H1 (cell line): ENCODE results near the gene ADH4. TPM values are rescaled to one million over a fixed set of nuclear protein-coding genes. Genes with fewer than 3 reads are reported as not detected.

Experiments
- CTCF ChIA-PET: fragments of 300-600 bp; sonication (Branson Sonifier 250); formaldehyde crosslinking; loops from one replicate; lab custom pipeline; 2021; ENCODE audit not compliant: partially characterized antibody; lab: Charles Lee
- POLR2A ChIA-PET: fragments of 300-600 bp; sonication (Branson Sonifier 250); formaldehyde crosslinking; loops from one replicate; lab custom pipeline; 2021; ENCODE audit warnings: inconsistent platforms; ENCODE audit not compliant: partially characterized antibody; lab: Charles Lee
- DNase-seq, 2 experiments: peaks; one replicate each; pipeline versions ENCODE4 v3.0.0 to v3.0.0-alpha.2; 2010 to 2022; ENCODE audit warnings: low spot score in 2 of 2, low read depth in 1 of 2, mixed read lengths in 1 of 2
- FAIRE-seq: peaks from 2 replicates; lab custom pipeline; 2011; peaks lifted over from hg19 to GRCh38; lab: Jason Lieb, UNC
- H2AFZ ChIP-seq: 2 replicates; pipeline ENCODE4 v1.8.1; 2012; ENCODE audit warnings: low read length, inconsistent platforms
- H2AK5ac ChIP-seq: 2 replicates; pipeline ENCODE4 v1.6.1; 2013; ENCODE audit warnings: low read depth, low read length
- H2BK120ac ChIP-seq: replicated peaks from 2 replicates; pipeline ENCODE3; 2013; ENCODE audit warnings: low read depth, low read length, inconsistent platforms
- H2BK12ac ChIP-seq: 2 replicates; pipeline ENCODE4 v1.6.1; 2013; ENCODE audit warnings: low read depth, low read length
- H2BK15ac ChIP-seq: 2 replicates; pipeline ENCODE4 v1.6.1; 2013; ENCODE audit warnings: low read length
- H2BK20ac ChIP-seq: 2 replicates; pipeline ENCODE4 v1.6.1; 2013; ENCODE audit warnings: low read length
- H2BK5ac ChIP-seq: 2 replicates; pipeline ENCODE4 v1.6.1; 2013; ENCODE audit warnings: low read depth, low read length
- H3K14ac ChIP-seq: 2 replicates; pipeline ENCODE4 v1.6.1; 2013; ENCODE audit warnings: inconsistent platforms; ENCODE audit not compliant: insufficient read length
- H3K18ac ChIP-seq: 2 replicates; pipeline ENCODE4 v1.6.1; 2013; ENCODE audit warnings: low read length; ENCODE audit errors: extremely low read depth
- H3K23ac ChIP-seq: 2 replicates; pipeline ENCODE4 v1.6.1; 2013; ENCODE audit warnings: inconsistent platforms; ENCODE audit not compliant: insufficient read length
- H3K23me2 ChIP-seq: 2 replicates; pipeline ENCODE4 v1.6.1; 2013; ENCODE audit warnings: low read depth, low read length
- H3K27ac ChIP-seq: 2 replicates; pipeline ENCODE4 v1.6.1; 2011; ENCODE audit warnings: low read depth, low read length, inconsistent platforms
- H3K27me3 ChIP-seq, 4 experiments: replicated peaks in 1 of 4; 1 replicate in 1 of 4; 2 replicates in 3 of 4; pipeline versions ENCODE4 v1.6.1 to v1.8.1; 2011 to 2013; ENCODE audit warnings: low read length in 3 of 4, mild to moderate bottlenecking in 3 of 4, inconsistent platforms in 2 of 4, mixed read lengths in 2 of 4, moderate library complexity in 1 of 4; ENCODE audit not compliant: control insufficient read depth in 3 of 4, insufficient read depth in 3 of 4; ENCODE audit errors: extremely low read depth in 1 of 4
- H3K36me3 ChIP-seq, 4 experiments: 2 replicates each; pipeline versions ENCODE4 v1.6.1 to v1.8.1; 2011 to 2013; ENCODE audit warnings: mild to moderate bottlenecking in 4 of 4, low read length in 3 of 4, moderate library complexity in 2 of 4, control low read depth in 1 of 4, inconsistent platforms in 1 of 4; ENCODE audit not compliant: insufficient read depth in 4 of 4, control insufficient read depth in 2 of 4
- H3K4ac ChIP-seq: replicated peaks from 2 replicates; pipeline ENCODE3; 2013; ENCODE audit warnings: low read length, low read depth, mixed read lengths, inconsistent platforms; ENCODE audit not compliant: insufficient read length
- H3K4me1 ChIP-seq, 4 experiments: replicated peaks in 1 of 4; 1 replicate in 1 of 4; 2 replicates in 3 of 4; pipeline versions ENCODE4 v1.6.1 to v1.8.1; 2011 to 2013; ENCODE audit warnings: low read length in 3 of 4, inconsistent platforms in 2 of 4, mixed read lengths in 1 of 4; ENCODE audit not compliant: insufficient read depth in 4 of 4, control insufficient read depth in 3 of 4
- H3K4me2 ChIP-seq, 2 experiments: 2 replicates each; pipeline versions ENCODE4 v1.6.1 to v1.8.1; 2011 to 2013; ENCODE audit warnings: low read depth in 2 of 2, low read length in 2 of 2, control low read depth in 1 of 2, inconsistent platforms in 1 of 2, mild to moderate bottlenecking in 1 of 2; ENCODE audit not compliant: insufficient read depth in 1 of 2
- H3K4me3 ChIP-seq, 4 experiments: fragments of 200-600, 300-600 bp in 1 of 4; sonication (generic), shearing (Covaris generic), sonication (Bioruptor Twin) in 1 of 4; 2 replicates each; pipeline versions ENCODE4 v1.5.1 to v1.8.1; 2011 to 2016; ENCODE audit warnings: low read length in 4 of 4, low read depth in 3 of 4, control low read depth in 2 of 4, inconsistent platforms in 2 of 4, mild to moderate bottlenecking in 2 of 4, mixed read lengths in 1 of 4, moderate library complexity in 1 of 4; ENCODE audit not compliant: insufficient read depth in 2 of 4; ENCODE audit errors: extremely low read depth in 1 of 4
- H3K56ac ChIP-seq: replicated peaks from 2 replicates; pipeline ENCODE3; 2013; ENCODE audit warnings: low read depth, mild to moderate bottlenecking, mixed read lengths, low read length, inconsistent platforms; ENCODE audit not compliant: insufficient read length
- H3K79me1 ChIP-seq: 2 replicates; pipeline ENCODE4 v1.6.1; 2013; ENCODE audit warnings: low read depth, low read length, control low read depth
- H3K79me2 ChIP-seq, 2 experiments: 2 replicates each; pipeline versions ENCODE4 v1.6.1 to v1.8.1; 2012 to 2013; ENCODE audit warnings: low read length in 2 of 2, mild to moderate bottlenecking in 2 of 2, inconsistent platforms in 1 of 2; ENCODE audit not compliant: insufficient read depth in 2 of 2, control insufficient read depth in 1 of 2
- H3K9ac ChIP-seq, 4 experiments: replicated peaks in 1 of 4; 1 replicate in 1 of 4; 2 replicates in 3 of 4; pipeline versions ENCODE4 v1.6.1 to v1.8.1; 2011 to 2013; ENCODE audit warnings: low read depth in 3 of 4, low read length in 3 of 4, control low read depth in 2 of 4, mild to moderate bottlenecking in 2 of 4, moderate library complexity in 2 of 4, inconsistent platforms in 1 of 4; ENCODE audit errors: extremely low read depth in 1 of 4
- H3K9me3 ChIP-seq, 2 experiments: 2 replicates each; pipeline versions ENCODE4 v1.6.1 to v1.8.1; 2012 to 2013; ENCODE audit warnings: mild to moderate bottlenecking in 2 of 2, moderate library complexity in 2 of 2, control low read depth in 1 of 2, inconsistent platforms in 1 of 2, low read depth in 1 of 2, low read length in 1 of 2, mixed read lengths in 1 of 2; ENCODE audit not compliant: insufficient read depth in 2 of 2
- H4K20me1 ChIP-seq, 2 experiments: replicated peaks in 1 of 2; 2 replicates each; pipeline versions ENCODE3 to v1.8.1; 2011 to 2013; ENCODE audit warnings: inconsistent platforms in 2 of 2, low read length in 2 of 2, mild to moderate bottlenecking in 1 of 2; ENCODE audit not compliant: insufficient read depth in 2 of 2, control insufficient read depth in 1 of 2
- H4K5ac ChIP-seq: 2 replicates; pipeline ENCODE4 v1.6.1; 2013; ENCODE audit warnings: low read length, low read depth, mixed read lengths, inconsistent platforms; ENCODE audit not compliant: insufficient read length
- H4K8ac ChIP-seq: 2 replicates; pipeline ENCODE4 v1.8.0; 2013; ENCODE audit warnings: mild to moderate bottlenecking, moderate library complexity, low read length, inconsistent platforms; ENCODE audit not compliant: insufficient read depth; ENCODE audit errors: extremely low read depth
- H4K91ac ChIP-seq: replicated peaks from 2 replicates; pipeline ENCODE3; 2013; ENCODE audit warnings: low read length, mixed read lengths, inconsistent platforms; ENCODE audit not compliant: insufficient read length
- BACH1 ChIP-seq: IDR thresholded peaks from 2 replicates; pipeline ENCODE4 v1.6.1; 2012; ENCODE audit warnings: low read length, improper control_type of control experiment
- BCL11A ChIP-seq, 2 experiments: IDR thresholded peaks; one replicate each; pipeline ENCODE4 v1.6.1; 2011; ENCODE audit warnings: low read depth in 2 of 2, low read length in 2 of 2, mild to moderate bottlenecking in 2 of 2
- CBX5 ChIP-seq: fragments of 300-800, 300-1000 bp; sonication (generic); IDR thresholded peaks from 2 replicates; pipeline ENCODE4 v1.7.1; 2016; ENCODE audit warnings: antibody characterized with exemption, low read length, low read depth
- CHD2 ChIP-seq: IDR thresholded peaks from 2 replicates; pipeline ENCODE4 v1.6.1; 2012; ENCODE audit warnings: low read length, improper control_type of control experiment
- KDM1A ChIP-seq: fragments of 200-600, 300-600 bp; sonication (generic); IDR thresholded peaks from 2 replicates; pipeline ENCODE4 v1.7.1; 2016; ENCODE audit warnings: mild to moderate bottlenecking, low read length, borderline replicate concordance
- MAFK ChIP-seq: IDR thresholded peaks from 2 replicates; pipeline ENCODE4 v1.6.1; 2012; ENCODE audit warnings: low read depth, mild to moderate bottlenecking, improper control_type of control experiment, low read length
- POLR2AphosphoS5 ChIP-seq: IDR thresholded peaks from 2 replicates; pipeline ENCODE4 v1.6.1; 2011; ENCODE audit warnings: low read depth, low read length
- POU5F1 ChIP-seq: IDR thresholded peaks from 2 replicates; pipeline ENCODE4 v1.6.1; 2011; ENCODE audit warnings: low read depth, mild to moderate bottlenecking, low read length, moderate library complexity
- SAP30 ChIP-seq: fragments of 300-600 bp; sonication (generic); IDR thresholded peaks from 2 replicates; pipeline ENCODE4 v1.7.1; 2012; ENCODE audit warnings: low read length, moderate library complexity, mild to moderate bottlenecking, inconsistent platforms; ENCODE audit not compliant: insufficient read depth, insufficient replicate concordance
- SIRT6 ChIP-seq: IDR thresholded peaks from one replicate; pipeline ENCODE4 v1.7.1; 2012; ENCODE audit warnings: low read length, inconsistent platforms
- SIX5 ChIP-seq: IDR thresholded peaks from 2 replicates; pipeline ENCODE4 v1.6.1; 2011; ENCODE audit warnings: mild to moderate bottlenecking, low read depth, low read length
- SP4 ChIP-seq: IDR thresholded peaks from 2 replicates; pipeline ENCODE4 v1.6.1; 2012; ENCODE audit warnings: low read length, inconsistent platforms
- SRF ChIP-seq: IDR thresholded peaks from 2 replicates; pipeline ENCODE4 v1.6.1; 2011; ENCODE audit warnings: mild to moderate bottlenecking, low read depth, low read length, moderate library complexity
- TAF1 ChIP-seq: IDR thresholded peaks from 2 replicates; pipeline ENCODE4 v1.6.1; 2011; ENCODE audit warnings: mild to moderate bottlenecking, low read depth, low read length
- TEAD4 ChIP-seq: IDR thresholded peaks from 2 replicates; pipeline ENCODE4 v1.6.1; 2012; ENCODE audit warnings: low read depth, low read length, inconsistent platforms, mixed read lengths
- WGBS, 2 experiments: shearing (Covaris generic) in 1 of 2; methylation state at CpG; one replicate each; pipeline versions ENCODE4 v1.1.6 to v1.1.7; 2013 to 2015; ENCODE audit warnings: low lambda C conversion rate in 2 of 2, mixed read lengths in 2 of 2, inconsistent platforms in 1 of 2, low coverage in 1 of 2, missing lambda C conversion rate in 1 of 2; ENCODE audit not compliant: insufficient replicate concordance in 2 of 2, insufficient coverage in 1 of 2, insufficient read length in 1 of 2; ENCODE audit errors: extremely low coverage in 1 of 2, missing lambda C conversion rate in 1 of 2; 5-methylcytosine and 5-hydroxymethylcytosine counted together
- polyA plus RNA-seq, 7 experiments: library from polyadenylated mRNA; depleted of rRNA in 3 of 7; stranded (reverse) in 5 of 7; unstranded in 2 of 7; fragments of >200 nt in 5 of 7; fragments of 200-250 nt in 2 of 7; gene quantifications; 1 replicate in 5 of 7; 2 replicates in 1 of 7; 4 replicates in 1 of 7; pipeline versions ENCODE4 v1.2.1 to v1.2.3, GENCODE V29; 2011 to 2013; ENCODE audit warnings: missing spikeins in 2 of 7, mixed read lengths in 2 of 7
- total RNA-seq: library from RNA; stranded (reverse); fragmentation: NEBNext Ultra II Directional; extraction: Animal tissue kit (Norgen Biotek cat#: 25700); gene quantifications from 2 replicates; pipeline ENCODE4 v1.2.1, GENCODE V29; 2021
- TF ChIP-seq, protein P1 (sequence below): IDR thresholded peaks from 2 replicates; pipeline ENCODE4 v1.6.1; 2011; ENCODE audit warnings: low read depth, mild to moderate bottlenecking, low read length; ENCODE audit not compliant: insufficient read depth

ADH4 gene
- total and polyA plus RNA-seq, 2 of the 8 experiments (the other 6 are each of a cell fraction or from before 2014, with no cell fraction given): not detected

- H3K9me3 ChIP-seq: no peaks in the 10 kb centered on the region
- H3K79me1 ChIP-seq: no peaks in the 10 kb centered on the region
- 100% methylated on average over 1 of the region's 2 CpGs; no CpG with 5 or more reads in 1 of the 2 experiments for WGBS, 2 experiments
- H3K23ac ChIP-seq: no peak overlapping the region
- no peak overlapping the region for H3K4ac ChIP-seq
- no peak overlapping the region for H2AK5ac ChIP-seq
- no peak overlapping the region for H3K14ac ChIP-seq
- no peaks in the 10 kb centered on the region for H3K36me3 ChIP-seq
- H3K18ac ChIP-seq: no peak overlapping the region
- no peak overlapping the region; the same call in 1 of the 2 replicates for H4K8ac ChIP-seq
- no peaks in the 10 kb centered on the region for H3K27me3 ChIP-seq
- no peak for FAIRE-seq
- H2BK12ac ChIP-seq: no peak overlapping the region
- no peak overlapping the region for H4K5ac ChIP-seq
- no peak for DNase-seq
- ChIA-PET CTCF (interaction anchor here (1.4 kb wide), 1 partner anchor 73 kb away, joined by 3 read pairs; no protein-coding TSS in a partner anchor), POLR2A (no interaction called here)
- H3K79me2 ChIP-seq: no peaks in the 10 kb centered on the region
- H2BK20ac ChIP-seq: no peak overlapping the region
- H2BK15ac ChIP-seq: no peak overlapping the region
- H3K4me1 ChIP-seq: no peaks in the 10 kb centered on the region
- H4K91ac ChIP-seq: no peak overlapping the region
- no peak overlapping the region for H3K9ac ChIP-seq
- no peak overlapping the region for H3K4me2 ChIP-seq
- no peak overlapping the region for H3K4me3 ChIP-seq
- H2BK120ac ChIP-seq: no peak overlapping the region
- H2AFZ ChIP-seq: no peak overlapping the region
- H4K20me1 ChIP-seq: no peaks in the 10 kb centered on the region
- H3K56ac ChIP-seq: no peak overlapping the region
- H2BK5ac ChIP-seq: no peak overlapping the region
- H3K23me2 ChIP-seq: no peaks in the 10 kb centered on the region
- no peak overlapping the region for H3K27ac ChIP-seq
- TF ChIP-seq SIX5 (no peak), POU5F1 (no peak), CBX5 (no peak), BACH1 (no peak), SP4 (no peak), SRF (no peak), SAP30 (no peak), POLR2AphosphoS5 (no peak), SIRT6 (no peak), TAF1 (no peak), BCL11A (IDR thresholded peaks at IDR 0.05; ENCODE audit: low read depth in 2 of 2, low read length in 2 of 2) (no peak), MAFK (no peak), KDM1A (no peak), TEAD4 (no peak), CHD2 (no peak)
- TF ChIP-seq, protein P1, sequence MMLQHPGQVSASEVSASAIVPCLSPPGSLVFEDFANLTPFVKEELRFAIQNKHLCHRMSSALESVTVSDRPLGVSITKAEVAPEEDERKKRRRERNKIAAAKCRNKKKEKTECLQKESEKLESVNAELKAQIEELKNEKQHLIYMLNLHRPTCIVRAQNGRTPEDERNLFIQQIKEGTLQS: no peak
These were observed 35.1 kb upstream of the ADH4 start for GRCh38 chr4:99179178-99179577.
